ENCODE measurements around the gene TPH1.

GRCh38 chr11:18010977-18011586 is 35.0 kb downstream of the TPH1 start:
- TF ChIP-seq RAD21 (CRISPR knock-in tag; conservative IDR thresholded peaks at IDR 0.05 in 1 of 2, IDR thresholded peaks at IDR 0.05 in 1 of 2) (no peak), HDAC6 (IDR thresholded peaks at IDR 0.05; ENCODE audit: low read depth, low read length) (no peak), MLLT1 (IDR thresholded peaks at IDR 0.05) (0 out of 4 replicates have a peak, but pooled peaks of 1 of the 2 experiments have one; percentile 43), ZNF124 (CRISPR knock-in tag; IDR thresholded peaks at IDR 0.05) (no peak), RFX7 (CRISPR knock-in tag; IDR thresholded peaks at IDR 0.05) (no peak), CTCF (IDR thresholded peaks at IDR 0.05 in 2 of 3, conservative IDR thresholded peaks at IDR 0.05 in 1 of 3; ENCODE audit: insufficient read depth in 2 of 3, low read depth in 1 of 3, low read length in 3 of 3) (no peak), EZH2 (IDR thresholded peaks at IDR 0.05; ENCODE audit: borderline replicate concordance, low read depth, low read length) (no peak), RERE (CRISPR knock-in tag; IDR thresholded peaks at IDR 0.05; ENCODE audit: borderline replicate concordance) (no peak), POLR2AphosphoS5 (IDR thresholded peaks at IDR 0.05; ENCODE audit: control insufficient read depth, insufficient read depth, low read depth, low read length) (no peak), CCAR2 (IDR thresholded peaks at IDR 0.05; ENCODE audit: low read depth, low read length) (no peak), BACH1 (tag; IDR thresholded peaks at IDR 0.05) (no peak), HDAC2 (IDR thresholded peaks at IDR 0.05) (peak; percentile 39; the same call in 1 of the 2 replicates)
- TF ChIP-seq, protein P1, sequence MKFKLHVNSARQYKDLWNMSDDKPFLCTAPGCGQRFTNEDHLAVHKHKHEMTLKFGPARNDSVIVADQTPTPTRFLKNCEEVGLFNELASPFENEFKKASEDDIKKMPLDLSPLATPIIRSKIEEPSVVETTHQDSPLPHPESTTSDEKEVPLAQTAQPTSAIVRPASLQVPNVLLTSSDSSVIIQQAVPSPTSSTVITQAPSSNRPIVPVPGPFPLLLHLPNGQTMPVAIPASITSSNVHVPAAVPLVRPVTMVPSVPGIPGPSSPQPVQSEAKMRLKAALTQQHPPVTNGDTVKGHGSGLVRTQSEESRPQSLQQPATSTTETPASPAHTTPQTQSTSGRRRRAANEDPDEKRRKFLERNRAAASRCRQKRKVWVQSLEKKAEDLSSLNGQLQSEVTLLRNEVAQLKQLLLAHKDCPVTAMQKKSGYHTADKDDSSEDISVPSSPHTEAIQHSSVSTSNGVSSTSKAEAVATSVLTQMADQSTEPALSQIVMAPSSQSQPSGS (CRISPR knock-in tag; IDR thresholded peaks at IDR 0.05): no peak
- TF ChIP-seq, protein P2, sequence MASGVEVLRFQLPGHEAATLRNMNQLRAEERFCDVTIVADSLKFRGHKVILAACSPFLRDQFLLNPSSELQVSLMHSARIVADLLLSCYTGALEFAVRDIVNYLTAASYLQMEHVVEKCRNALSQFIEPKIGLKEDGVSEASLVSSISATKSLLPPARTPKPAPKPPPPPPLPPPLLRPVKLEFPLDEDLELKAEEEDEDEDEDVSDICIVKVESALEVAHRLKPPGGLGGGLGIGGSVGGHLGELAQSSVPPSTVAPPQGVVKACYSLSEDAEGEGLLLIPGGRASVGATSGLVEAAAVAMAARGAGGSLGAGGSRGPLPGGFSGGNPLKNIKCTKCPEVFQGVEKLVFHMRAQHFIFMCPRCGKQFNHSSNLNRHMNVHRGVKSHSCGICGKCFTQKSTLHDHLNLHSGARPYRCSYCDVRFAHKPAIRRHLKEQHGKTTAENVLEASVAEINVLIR (CRISPR knock-in tag; IDR thresholded peaks at IDR 0.05): no peak
